Panc1 (cell line): Measurements from ENCODE around the gene C12orf43. TPM values are rescaled to one million over a fixed set of nuclear protein-coding genes. Genes with fewer than 3 reads are reported as not detected.
A peak's percentile ranks its signal among the peaks of the same experiment; 100 is the strongest.

Source experiments
- ATAC-seq: fragments of 200-7000 bp; cut with Tn5 transposase; 2 replicates; pipeline ENCODE4 v1.9.1; 2020; ENCODE audit warnings: mild to moderate bottlenecking, moderate library complexity
- BruUV-seq: library from RNA; stranded (reverse); fragments of 400-500 nt; replicated peaks from 2 replicates; lab custom pipeline; 2021; lab: Mats Ljungman, UMichigan
- CTCF ChIA-PET: fragments of 300-600 bp; sonication (Branson Sonifier 250); formaldehyde crosslinking; loops from one replicate; lab custom pipeline; 2022; ENCODE audit warnings: antibody characterized with exemption; lab: Charles Lee
- POLR2A ChIA-PET: fragments of 300-600 bp; sonication (Branson Sonifier 250); formaldehyde crosslinking; loops from one replicate; lab custom pipeline; 2022; ENCODE audit warnings: antibody characterized with exemption; lab: Charles Lee
- DNase-seq: peaks from one replicate; pipeline ENCODE4 v3.0.0-alpha.2; 2010; ENCODE audit warnings: low read depth, low spot score
- H3K27ac ChIP-seq: 2 replicates; pipeline ENCODE4 v1.5.1; 2011; ENCODE audit warnings: mild to moderate bottlenecking, low read length, inconsistent platforms
- H3K27me3 ChIP-seq: fragments of 200-500 bp; sonication (Bioruptor generic); 2 replicates; pipeline ENCODE4 v1.6.0; 2014; ENCODE audit warnings: low read length, inconsistent platforms; ENCODE audit not compliant: control insufficient read depth, insufficient read depth
- H3K36me3 ChIP-seq: fragments of 200-500 bp; sonication (Bioruptor generic); 2 replicates; pipeline ENCODE4 v1.5.1; 2014; ENCODE audit warnings: inconsistent platforms, mild to moderate bottlenecking, low read length, moderate library complexity; ENCODE audit not compliant: control insufficient read depth, insufficient read depth
- H3K4me1 ChIP-seq: 2 replicates; pipeline ENCODE4 v1.5.1; 2011; ENCODE audit warnings: inconsistent platforms, mild to moderate bottlenecking, low read length, moderate library complexity; ENCODE audit not compliant: control insufficient read depth, insufficient read depth
- H3K4me3 ChIP-seq, 2 experiments: 2 replicates each; pipeline ENCODE4 v1.5.1; 2011 to 2012; ENCODE audit warnings: low read depth in 2 of 2, low read length in 2 of 2, mild to moderate bottlenecking in 2 of 2, inconsistent platforms in 1 of 2, moderate library complexity in 1 of 2
- H3K9me3 ChIP-seq: fragments of 200-500 bp; sonication (Bioruptor generic); 2 replicates; pipeline ENCODE4 v1.5.1; 2014; ENCODE audit warnings: low read depth, mild to moderate bottlenecking, inconsistent platforms, low read length, moderate library complexity; ENCODE audit not compliant: control insufficient read depth, insufficient read depth
- CTCF ChIP-seq: fragments of 450-650 bp; IDR thresholded peaks from 2 replicates; pipeline ENCODE4 v1.5.1; 2017; ENCODE audit warnings: mild to moderate bottlenecking
- POLR2AphosphoS5 ChIP-seq: IDR thresholded peaks from 2 replicates; pipeline ENCODE4 v1.6.1; 2012; ENCODE audit warnings: mild to moderate bottlenecking, low read depth, low read length, moderate library complexity
- REST ChIP-seq, 2 experiments: IDR thresholded peaks; 2 replicates each; pipeline ENCODE4 v1.6.1; 2011 to 2012; ENCODE audit warnings: low read depth in 2 of 2, control low read depth in 1 of 2, low read length in 1 of 2, mild to moderate bottlenecking in 1 of 2, moderate library complexity in 1 of 2; ENCODE audit not compliant: insufficient read depth in 1 of 2
- SIN3A ChIP-seq: IDR thresholded peaks from 2 replicates; pipeline ENCODE4 v1.6.1; 2012; ENCODE audit warnings: low read depth, mild to moderate bottlenecking, low read length, moderate library complexity, borderline replicate concordance; ENCODE audit not compliant: insufficient read depth
- TCF7L2 ChIP-seq: IDR thresholded peaks from 2 replicates; pipeline ENCODE4 v1.6.1; 2011; ENCODE audit warnings: mild to moderate bottlenecking, low read depth, low read length, inconsistent platforms
- in situ Hi-C: cut with HindIII; loops from 2 replicates; pipeline ENCODE4 v1.10.0; 2016; ENCODE audit warnings: low sequenced_read_pairs, low pct_unique_long_range_greater_than_20kb
- intact Hi-C: fragments of 100-400 bp; cut with micrococcal nuclease; formaldehyde crosslinking; loops from one replicate; pipeline ENCODE4 v1.10.0; 2022; ENCODE audit not compliant: unreplicated experiment
- total RNA-seq: library from RNA; stranded (reverse); gene quantifications from one replicate; pipeline ENCODE4 v1.2.1, GENCODE V29; 2021; ENCODE audit not compliant: unreplicated experiment

Gene C12orf43
- total RNA-seq, 1 experiment from 2014 or later, result 20.7 TPM

GRCh38 chr12:120979862-120980696, 36.2 kb downstream of the C12orf43 start:
- intact Hi-C loops (loop anchor here (10.0 kb wide), 1 partner anchor 225 kb away; no protein-coding TSS in a partner anchor), in situ Hi-C loops (no loop called here)
- DNase-seq (no peak), ATAC-seq (no peak)
- Histone ChIP-seq H3K4me3 (no peak overlapping the region), H3K4me1 (peaks cover 19% of the 10 kb centered on the region), H3K36me3 (no peaks in the 10 kb centered on the region), H3K27me3 (no peaks in the 10 kb centered on the region), H3K9me3 (no peaks in the 10 kb centered on the region), H3K27ac (no peak overlapping the region)
- CTCF ChIA-PET, result interaction anchor here (0.5 to 1.0 kb wide), 3 partner anchors 21 to 512 kb away, joined by 3 to 4 read pairs (median 3); no protein-coding TSS in a partner anchor
- POLR2A ChIA-PET, result interaction anchor here (0.6 kb wide), 1 partner anchor 255 kb away, joined by 3 read pairs; no protein-coding TSS in a partner anchor
- BruUV-seq, result no TSS peak
- no peak for TF ChIP-seq CTCF
- TF ChIP-seq TCF7L2, result no peak
- no peak for TF ChIP-seq SIN3A
- peak; percentile 79 for TF ChIP-seq REST (IDR thresholded peaks at IDR 0.05; ENCODE audit: insufficient read depth in 1 of 2, low read depth in 2 of 2, low read length in 1 of 2)
- TF ChIP-seq POLR2AphosphoS5, result no peak

- Histone ChIP-seq H3K27me3 (no peaks in the 10 kb centered on the region), H3K36me3 (no peaks in the 10 kb centered on the region), H3K27ac (no peak overlapping the region), H3K4me3 (no peak overlapping the region), H3K4me1 (peaks cover 19% of the 10 kb centered on the region), H3K9me3 (no peaks in the 10 kb centered on the region)
- ChIA-PET CTCF (interaction anchor here (0.5 kb wide), 1 partner anchor 513 kb away, joined by 3 read pairs; no protein-coding TSS in a partner anchor), POLR2A (interaction anchor here (0.6 kb wide), 1 partner anchor 254 kb away, joined by 3 read pairs; no protein-coding TSS in a partner anchor)
- in situ Hi-C loops (no loop called here), intact Hi-C loops (loop anchor here (10.0 kb wide), 1 partner anchor 225 kb away; no protein-coding TSS in a partner anchor)
- no peak for TF ChIP-seq SIN3A
- no peak for TF ChIP-seq TCF7L2
- TF ChIP-seq REST (IDR thresholded peaks at IDR 0.05; ENCODE audit: insufficient read depth in 1 of 2, low read depth in 2 of 2, low read length in 1 of 2), result no peak
- TF ChIP-seq CTCF, result no peak
- TF ChIP-seq POLR2AphosphoS5, result no peak
- no TSS peak for BruUV-seq
- ATAC-seq (no peak), DNase-seq (no peak)
Measured at GRCh38 chr12:120979220-120979861, 36.9 kb downstream of the C12orf43 start.
